Epithelial cell of esophagus (primary cell): ENCODE data around the gene ACBD6.

Experiments used
- DNase-seq: peaks from one replicate; pipeline ENCODE4 v3.0.0; 2010; ENCODE audit warnings: low read depth
- H3K4me3 ChIP-seq: 2 replicates; pipeline ENCODE4 v1.5.1; 2011; ENCODE audit warnings: mild to moderate bottlenecking, low read length, control low read depth
- CTCF ChIP-seq: IDR thresholded peaks from 2 replicates; pipeline ENCODE4 v1.5.1; 2011; ENCODE audit warnings: low read depth, mild to moderate bottlenecking, low read length, control low read depth, inconsistent platforms; ENCODE audit not compliant: insufficient read depth; ENCODE audit errors: missing control alignments

The ACBD6 gene

GRCh38 chr1:180440335-180440734, 62.0 kb downstream of the ACBD6 start:
- H3K4me3 ChIP-seq: no peak overlapping the region
- no peak for TF ChIP-seq CTCF
- DNase-seq: no peak

- DNase-seq: no peak
- H3K4me3 ChIP-seq: no peak overlapping the region
- TF ChIP-seq CTCF: no peak
These were observed 66.8 kb downstream of the ACBD6 start for GRCh38 chr1:180435566-180435965.

GRCh38 chr1:180433873-180434272, 68.5 kb downstream of the ACBD6 start:
- H3K4me3 ChIP-seq: no peak overlapping the region
- no peak for TF ChIP-seq CTCF
- no peak for DNase-seq

- no peak for DNase-seq
- no peak for TF ChIP-seq CTCF
- no peak overlapping the region for H3K4me3 ChIP-seq
These were observed 70.7 kb downstream of the ACBD6 start for GRCh38 chr1:180431683-180432082.

- no peak for DNase-seq
- no peak overlapping the region for H3K4me3 ChIP-seq
- TF ChIP-seq CTCF: no peak
These were observed 73.3 kb downstream of the ACBD6 start for GRCh38 chr1:180428782-180429695.

- no peak overlapping the region for H3K4me3 ChIP-seq
- TF ChIP-seq CTCF: no peak
- no peak for DNase-seq
These were observed 76.4 kb downstream of the ACBD6 start for GRCh38 chr1:180425952-180426351.
